Spleen (tissue), 11 donors: ENCODE results near the gene ABCC8. TPM values are rescaled to one million over a fixed set of nuclear protein-coding genes. Genes with fewer than 3 reads are reported as not detected.

Experiments used
- DNase-seq: peaks from one replicate; pipeline ENCODE4 v3.0.0-alpha.2; 2020
- H3K27ac ChIP-seq, 8 donors: fragments of 200-600 bp; sonication (generic) in 7 of 8; 1 replicate in 4 of 8; 2 replicates in 4 of 8; pipeline versions ENCODE4 v1.5.0 to v1.8.0; 2016 to 2021; ENCODE audit warnings: inconsistent platforms in 4 of 8, mild to moderate bottlenecking in 4 of 8, moderate library complexity in 1 of 8
- H3K27me3 ChIP-seq, 7 donors: fragments of 200-600 bp; sonication (generic) in 6 of 7; replicated peaks in 1 of 7; 1 replicate in 4 of 7; 2 replicates in 3 of 7; pipeline versions ENCODE4 v1.5.0 to v1.8.0; 2016 to 2021; ENCODE audit warnings: inconsistent platforms in 3 of 7, mild to moderate bottlenecking in 1 of 7
- H3K36me3 ChIP-seq, 6 donors: fragments of 200-600 bp; sonication (generic) in 5 of 6; 1 replicate in 4 of 6; 2 replicates in 2 of 6; pipeline versions ENCODE4 v1.5.0 to v1.8.0; 2016 to 2021; ENCODE audit warnings: inconsistent platforms in 2 of 6
- H3K4me1 ChIP-seq, 6 donors: fragments of 200-600 bp; sonication (generic) in 5 of 6; 1 replicate in 3 of 6; 2 replicates in 3 of 6; pipeline versions ENCODE4 v1.5.0 to v1.8.0; 2016 to 2021; ENCODE audit warnings: inconsistent platforms in 3 of 6
- H3K4me3 ChIP-seq, 8 donors: fragments of 200-600 bp; sonication (generic) in 7 of 8; 1 replicate in 4 of 8; 2 replicates in 4 of 8; pipeline versions ENCODE4 v1.5.0 to v1.8.0; 2016 to 2021; ENCODE audit warnings: inconsistent platforms in 4 of 8, mild to moderate bottlenecking in 4 of 8, moderate library complexity in 2 of 8
- H3K9me3 ChIP-seq, 8 donors: fragments of 200-600 bp; sonication (generic) in 7 of 8; 1 replicate in 4 of 8; 2 replicates in 4 of 8; pipeline versions ENCODE4 v1.5.0 to v1.8.0; 2016 to 2021; ENCODE audit warnings: inconsistent platforms in 4 of 8
- CTCF ChIP-seq, 11 experiments: fragments of 200-600 bp in 7 of 11; fragments of 450-650 bp in 4 of 11; sonication (generic) in 4 of 11; IDR thresholded peaks in 8 of 11; conservative IDR thresholded peaks in 3 of 11; 1 replicate in 7 of 11; 2 replicates in 4 of 11; pipeline versions ENCODE4 v1.4.0 to v1.8.0; 2016 to 2021; ENCODE audit warnings: antibody characterized with exemption in 11 of 11, inconsistent platforms in 4 of 11, mild to moderate bottlenecking in 1 of 11
- POLR2A ChIP-seq, 3 donors: fragments of 450-650 bp; IDR thresholded peaks; one replicate each; pipeline ENCODE4 v1.5.1; 2017; ENCODE audit warnings: antibody characterized with exemption in 3 of 3, mild to moderate bottlenecking in 1 of 3
- POLR2AphosphoS5 ChIP-seq, 3 donors: sonication (generic); formaldehyde crosslinking; IDR thresholded peaks; one replicate each; pipeline ENCODE4 v1.5.1; 2017; ENCODE audit warnings: antibody characterized with exemption in 3 of 3
- WGBS, 5 donors: extraction: QIAGEN DNeasy Blood & Tissue Kit in 3 of 5; methylation state at CpG; one replicate each; pipeline versions ENCODE4 v1.1.5 to v1.1.7; 2013 to 2018; 5-methylcytosine and 5-hydroxymethylcytosine counted together
- intact Hi-C: fragments of 100-400 bp; cut with DNase I; formaldehyde crosslinking; loops from one replicate; pipeline ENCODE4 v1.15.0; 2023; ENCODE audit warnings: low total_unique reads
- polyA plus RNA-seq, 3 donors: library from polyadenylated mRNA; stranded (reverse); fragments of 200-250 nt; gene quantifications; one replicate each; pipeline ENCODE4 v1.2.1, GENCODE V29; 2013
- total RNA-seq, 7 donors: library from RNA; depleted of rRNA in 3 of 7; stranded (reverse); fragments of >200 nt in 3 of 7; fragmentation: NEBNext Ultra II Directional in 4 of 7; extraction: Animal tissue kit (Norgen Biotek cat#: 25700) in 4 of 7; gene quantifications; one replicate each; pipeline versions ENCODE4 v1.1.0 to v1.2.1, GENCODE V29; 2016 to 2021
- donor health status: healthy with polysubstance abuse.
- donor health status: DM: no; HTN: no; CAD: no; lungs with moderate emphysema.
- donor health status: DM: no; HTN: no; CAD: no.
- donor health status: Bipolar disorder and iron deficiency.
- donor health status: healthy.
- donor health status: DM: no; HTN: no; CAD: no.
- donor health status: DM: yes; HTN: yes; CAD: no.

Gene ABCC8
- total and polyA plus RNA-seq, 10 donors, result 0.26 to 1.3 (median 0.48) TPM; not detected in 2

- 84 to 90% (median 89%) methylated on average over 5 of the region's 5 CpGs for WGBS, 5 donors
- no peaks in the 10 kb centered on the region for H3K36me3 ChIP-seq
- intact Hi-C loops, result no loop called here
- peaks cover 0 to 8% (median 0%) of the 10 kb centered on the region in 6 donors for H3K4me1 ChIP-seq
- H3K27me3 ChIP-seq, result peaks cover 0 to 43% (median 6%) of the 10 kb centered on the region in 7 donors
- H3K9me3 ChIP-seq, result no peaks in the 10 kb centered on the region
- DNase-seq, result peak; percentile 50
- no peak for TF ChIP-seq POLR2AphosphoS5 (IDR thresholded peaks at IDR 0.05)
- TF ChIP-seq POLR2A (IDR thresholded peaks at IDR 0.05), result no peak
- TF ChIP-seq CTCF (IDR thresholded peaks at IDR 0.05 in 8 of 11, conservative IDR thresholded peaks at IDR 0.05 in 3 of 11), result no peak
- no peak overlapping the region for H3K27ac ChIP-seq
- H3K4me3 ChIP-seq, result no peak overlapping the region
These were observed 61.7 kb downstream of the ABCC8 start for GRCh38 chr11:17414992-17415391.

- DNase-seq, result peak; percentile 45
- TF ChIP-seq CTCF (IDR thresholded peaks at IDR 0.05 in 8 of 11, conservative IDR thresholded peaks at IDR 0.05 in 3 of 11) (no peak), POLR2A (IDR thresholded peaks at IDR 0.05) (no peak), POLR2AphosphoS5 (IDR thresholded peaks at IDR 0.05) (no peak)
- H3K27ac ChIP-seq, result no peak overlapping the region
These were observed 62.3 kb downstream of the ABCC8 start for GRCh38 chr11:17414317-17414737.

GRCh38 chr11:17413414-17414316, 63.0 kb downstream of the ABCC8 start:
- intact Hi-C loops, result no loop called here
- H3K27me3 ChIP-seq, result peaks cover 0 to 33% (median 0%) of the 10 kb centered on the region in 7 donors
- H3K9me3 ChIP-seq, result no peaks in the 10 kb centered on the region
- H3K4me3 ChIP-seq, result no peak overlapping the region
- no peak overlapping the region for H3K27ac ChIP-seq
- peaks cover 0 to 8% (median 0%) of the 10 kb centered on the region in 6 donors for H3K4me1 ChIP-seq
- WGBS, 5 donors, result 83 to 90% (median 84%) methylated on average over 15 of the region's 15 CpGs
- TF ChIP-seq POLR2AphosphoS5 (IDR thresholded peaks at IDR 0.05) (no peak), CTCF (IDR thresholded peaks at IDR 0.05 in 8 of 11, conservative IDR thresholded peaks at IDR 0.05 in 3 of 11) (no peak), POLR2A (IDR thresholded peaks at IDR 0.05) (no peak)
- H3K36me3 ChIP-seq, result no peaks in the 10 kb centered on the region
- DNase-seq, result peak; percentile 34

More at GRCh38 chr11:17414317-17414737, 62.3 kb downstream of the ABCC8 start:
- intact Hi-C loops, result no loop called here
- Histone ChIP-seq H3K27me3 (peaks cover 0 to 38% (median 0%) of the 10 kb centered on the region in 7 donors), H3K9me3 (no peaks in the 10 kb centered on the region), H3K4me3 (no peak overlapping the region), H3K4me1 (peaks cover 0 to 8% (median 0%) of the 10 kb centered on the region in 6 donors), H3K36me3 (no peaks in the 10 kb centered on the region)
- 52 to 60% (median 52%) methylated on average over 8 of the region's 8 CpGs for WGBS, 5 donors
